Measurements from ENCODE around the gene WRAP53.

WRAP53 gene

DNA sequence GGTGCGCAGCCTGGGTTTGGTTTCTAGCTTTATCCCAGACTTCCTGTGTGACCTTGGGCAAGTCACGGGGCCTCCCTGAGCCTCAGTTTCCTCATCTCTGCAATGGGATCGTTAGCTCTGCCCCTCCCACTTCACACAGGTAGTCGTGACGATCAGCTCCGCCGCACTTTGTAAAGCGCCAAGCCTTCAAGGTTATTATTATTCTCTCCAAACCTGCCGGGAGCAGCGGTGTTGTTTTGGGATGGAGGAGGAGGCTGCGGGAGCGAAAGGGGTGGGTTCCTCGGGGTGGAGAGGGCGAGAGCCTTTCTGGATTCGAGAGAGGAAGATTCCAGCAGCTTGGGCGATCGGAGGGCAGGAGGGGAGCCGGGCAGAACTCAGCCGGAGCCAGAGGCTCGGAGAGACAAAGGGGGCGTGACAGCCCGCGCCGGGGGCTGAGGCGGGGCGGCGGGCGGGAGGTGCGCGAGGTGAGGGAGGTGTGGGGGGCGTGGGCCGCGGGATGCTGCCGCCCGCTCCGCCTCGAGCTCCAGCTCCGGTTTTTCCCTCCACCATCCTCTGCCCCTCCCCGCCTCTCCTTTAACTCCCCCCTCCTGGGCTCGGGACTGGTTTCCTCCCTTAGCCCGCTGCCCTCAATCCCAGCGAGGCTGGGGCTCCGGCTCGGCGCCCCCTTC is 16.5 kb downstream of the WRAP53 start, which contains the start of gene EFNB3:
TSS of gene EFNB3 (plus strand) at position 602 of the 668 bp plus-strand sequence. CDS start 397 bp downstream, outside the sequence.
- Histone ChIP-seq H3K27me3 (ENCODE audit: insufficient read depth, low read length, poor library complexity, severe bottlenecking) (no peaks in the 10 kb centered on the region), H3K4me3 (ENCODE audit: low read length, poor library complexity, severe bottlenecking) (no peak within 1 kb of the TSS), H3K4me2 (ENCODE audit: low read depth, low read length, poor library complexity, severe bottlenecking) (no peak within 1 kb of the TSS), H3K9me2 (replicated peaks; ENCODE audit: low read depth, low read length) (no peaks in the 10 kb centered on the region), H2AFZ (ENCODE audit: low read length) (no peak within 1 kb of the TSS), H3K4me1 (ENCODE audit: insufficient read depth, low read length, poor library complexity, severe bottlenecking) (no peaks in the 10 kb centered on the region), H3K79me2 (ENCODE audit: insufficient read depth, low read length) (no peaks in the 10 kb centered on the region), H3K9ac (ENCODE audit: low read depth, low read length, poor library complexity, severe bottlenecking) (no peak within 1 kb of the TSS), H3K36me3 (ENCODE audit: insufficient read depth, low read length) (no peaks in the 10 kb centered on the region; the same call in 1 of the 2 replicates), H3K9me3 (ENCODE audit: insufficient read depth, low read depth, low read length) (no peaks in the 10 kb centered on the region), H4K20me1 (ENCODE audit: insufficient read depth, low read length, poor library complexity, severe bottlenecking) (no peaks in the 10 kb centered on the region), H3F3A (ENCODE audit: low read depth) (no peaks in the 10 kb centered on the region)
- TF ChIP-seq, protein P1, sequence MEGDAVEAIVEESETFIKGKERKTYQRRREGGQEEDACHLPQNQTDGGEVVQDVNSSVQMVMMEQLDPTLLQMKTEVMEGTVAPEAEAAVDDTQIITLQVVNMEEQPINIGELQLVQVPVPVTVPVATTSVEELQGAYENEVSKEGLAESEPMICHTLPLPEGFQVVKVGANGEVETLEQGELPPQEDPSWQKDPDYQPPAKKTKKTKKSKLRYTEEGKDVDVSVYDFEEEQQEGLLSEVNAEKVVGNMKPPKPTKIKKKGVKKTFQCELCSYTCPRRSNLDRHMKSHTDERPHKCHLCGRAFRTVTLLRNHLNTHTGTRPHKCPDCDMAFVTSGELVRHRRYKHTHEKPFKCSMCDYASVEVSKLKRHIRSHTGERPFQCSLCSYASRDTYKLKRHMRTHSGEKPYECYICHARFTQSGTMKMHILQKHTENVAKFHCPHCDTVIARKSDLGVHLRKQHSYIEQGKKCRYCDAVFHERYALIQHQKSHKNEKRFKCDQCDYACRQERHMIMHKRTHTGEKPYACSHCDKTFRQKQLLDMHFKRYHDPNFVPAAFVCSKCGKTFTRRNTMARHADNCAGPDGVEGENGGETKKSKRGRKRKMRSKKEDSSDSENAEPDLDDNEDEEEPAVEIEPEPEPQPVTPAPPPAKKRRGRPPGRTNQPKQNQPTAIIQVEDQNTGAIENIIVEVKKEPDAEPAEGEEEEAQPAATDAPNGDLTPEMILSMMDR (conservative IDR thresholded peaks at IDR 0.05; ENCODE audit: low read length), result no peak
- no peak for TF ChIP-seq EZH2phosphoT487 (IDR thresholded peaks at IDR 0.05; ENCODE audit: borderline replicate concordance)

DNA sequence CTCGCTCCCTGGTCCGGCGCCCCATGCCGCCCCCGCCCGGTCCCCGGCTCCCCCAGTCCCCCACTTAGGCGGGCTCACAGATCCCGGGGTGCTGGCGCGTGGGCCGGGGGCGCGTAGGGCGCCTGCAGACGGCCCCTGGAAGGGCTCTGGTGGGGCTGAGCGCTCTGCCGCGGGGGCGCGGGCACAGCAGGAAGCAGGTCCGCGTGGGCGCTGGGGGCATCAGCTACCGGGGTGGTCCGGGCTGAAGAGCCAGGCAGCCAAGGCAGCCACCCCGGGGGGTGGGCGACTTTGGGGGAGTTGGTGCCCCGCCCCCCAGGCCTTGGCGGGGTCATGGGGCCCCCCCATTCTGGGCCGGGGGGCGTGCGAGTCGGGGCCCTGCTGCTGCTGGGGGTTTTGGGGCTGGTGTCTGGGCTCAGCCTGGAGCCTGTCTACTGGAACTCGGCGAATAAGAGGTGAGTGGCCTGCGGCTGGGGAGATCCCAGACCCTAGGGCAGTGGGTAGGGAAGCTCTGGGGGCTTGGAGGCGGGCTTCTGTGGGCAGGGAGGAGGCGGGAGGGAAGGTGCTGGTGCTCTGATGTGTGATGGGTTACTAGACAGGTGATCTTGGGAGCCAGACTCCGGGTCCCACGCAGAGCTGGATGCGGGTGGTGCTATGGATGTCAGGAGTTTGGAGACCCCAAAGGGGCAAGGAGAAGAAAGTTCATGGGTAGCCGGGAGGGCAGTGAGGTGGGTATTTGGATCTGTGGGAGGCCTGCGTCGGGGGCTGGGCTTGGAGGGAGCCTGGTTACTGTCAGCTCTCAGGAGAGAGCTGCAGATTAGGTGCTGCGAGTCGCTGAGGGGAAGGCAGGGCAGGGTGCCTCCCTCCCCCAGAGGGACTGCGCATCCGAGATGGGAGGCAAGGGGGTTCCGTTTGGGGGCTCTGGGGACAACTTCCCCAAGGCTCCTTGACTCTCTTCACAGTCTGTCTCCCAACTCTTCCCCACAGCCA is 17.3 kb downstream of the WRAP53 start:
- Histone ChIP-seq H3K79me2 (ENCODE audit: insufficient read depth, low read length) (no peaks in the 10 kb centered on the region), H3K4me1 (ENCODE audit: insufficient read depth, low read length, poor library complexity, severe bottlenecking) (peaks cover 7% of the 10 kb centered on the region), H3F3A (ENCODE audit: low read depth) (no peaks in the 10 kb centered on the region), H2AFZ (ENCODE audit: low read length) (no peak overlapping the region), H3K4me2 (ENCODE audit: low read depth, low read length, poor library complexity, severe bottlenecking) (no peak overlapping the region), H3K4me3 (ENCODE audit: low read length, poor library complexity, severe bottlenecking) (no peak overlapping the region), H3K27me3 (ENCODE audit: insufficient read depth, low read length, poor library complexity, severe bottlenecking) (no peaks in the 10 kb centered on the region), H4K20me1 (ENCODE audit: insufficient read depth, low read length, poor library complexity, severe bottlenecking) (no peaks in the 10 kb centered on the region), H3K9ac (ENCODE audit: low read depth, low read length, poor library complexity, severe bottlenecking) (no peak overlapping the region), H3K9me3 (ENCODE audit: insufficient read depth, low read depth, low read length) (no peaks in the 10 kb centered on the region), H3K9me2 (replicated peaks; ENCODE audit: low read depth, low read length) (peaks cover 1% of the 10 kb centered on the region; the same call in 1 of the 2 replicates), H3K36me3 (ENCODE audit: insufficient read depth, low read length) (no peaks in the 10 kb centered on the region; the same call in 1 of the 2 replicates)
- TF ChIP-seq EZH2phosphoT487 (IDR thresholded peaks at IDR 0.05; ENCODE audit: borderline replicate concordance), result no peak
- TF ChIP-seq, protein P1 (conservative IDR thresholded peaks at IDR 0.05; ENCODE audit: low read length), result no peak

DNA sequence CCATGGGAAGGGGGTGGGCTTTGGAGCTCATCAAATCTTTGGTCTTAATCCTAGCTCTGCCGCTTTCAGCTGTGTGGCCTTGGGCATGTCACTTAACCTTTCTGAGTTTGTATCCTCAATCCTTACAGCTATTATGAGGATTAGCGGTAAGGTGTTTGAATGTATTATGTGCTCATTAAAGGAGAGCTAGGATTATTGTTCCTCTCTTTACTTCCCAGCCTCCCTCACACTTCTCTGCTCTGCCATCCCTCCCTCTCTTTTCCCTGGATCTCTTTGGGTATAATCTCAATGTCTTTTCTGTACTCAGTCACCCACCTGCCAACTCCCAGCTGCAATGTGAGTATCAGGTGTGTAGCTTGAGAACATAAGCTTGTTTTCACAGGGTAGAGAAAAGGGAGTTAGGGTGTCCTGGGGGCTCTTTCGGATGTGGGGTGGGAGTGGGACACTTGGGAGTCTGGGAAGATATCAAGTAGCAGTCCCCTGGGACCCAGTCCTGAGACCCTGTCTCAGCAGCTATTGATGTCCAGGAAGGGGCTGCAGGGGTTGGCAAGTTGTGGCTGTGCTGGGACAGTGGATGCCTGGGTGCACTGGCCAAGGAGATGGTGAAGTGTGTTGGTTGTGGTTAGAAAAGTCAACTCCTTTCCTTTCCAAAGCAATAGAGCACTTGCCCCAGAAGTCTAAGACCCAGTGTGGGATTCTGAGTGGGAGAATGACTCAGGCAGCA is 18.5 kb downstream of the WRAP53 start:
- Histone ChIP-seq H3K27me3 (ENCODE audit: insufficient read depth, low read length, poor library complexity, severe bottlenecking) (no peaks in the 10 kb centered on the region), H3K9me3 (ENCODE audit: insufficient read depth, low read depth, low read length) (no peaks in the 10 kb centered on the region), H3K79me2 (ENCODE audit: insufficient read depth, low read length) (no peaks in the 10 kb centered on the region), H3K9me2 (replicated peaks; ENCODE audit: low read depth, low read length) (peaks cover 6% of the 10 kb centered on the region; the same call in 1 of the 2 replicates), H3K4me1 (ENCODE audit: insufficient read depth, low read length, poor library complexity, severe bottlenecking) (peaks cover 13% of the 10 kb centered on the region), H3K36me3 (ENCODE audit: insufficient read depth, low read length) (no peaks in the 10 kb centered on the region; the same call in 1 of the 2 replicates), H3K9ac (ENCODE audit: low read depth, low read length, poor library complexity, severe bottlenecking) (no peak overlapping the region), H4K20me1 (ENCODE audit: insufficient read depth, low read length, poor library complexity, severe bottlenecking) (no peaks in the 10 kb centered on the region), H3K4me3 (ENCODE audit: low read length, poor library complexity, severe bottlenecking) (no peak overlapping the region), H3F3A (ENCODE audit: low read depth) (no peaks in the 10 kb centered on the region), H2AFZ (ENCODE audit: low read length) (no peak overlapping the region), H3K4me2 (ENCODE audit: low read depth, low read length, poor library complexity, severe bottlenecking) (no peak overlapping the region)
- TF ChIP-seq, protein P1 (conservative IDR thresholded peaks at IDR 0.05; ENCODE audit: low read length), result no peak
- no peak for TF ChIP-seq EZH2phosphoT487 (IDR thresholded peaks at IDR 0.05; ENCODE audit: borderline replicate concordance)

Measured in Loucy (cell line).